Measurements from ENCODE around the gene NISCH. TPM values are rescaled to one million over a fixed set of nuclear protein-coding genes. Genes with fewer than 3 reads are reported as not detected.
A peak's percentile ranks its signal among the peaks of the same experiment; 100 is the strongest.

The NISCH gene
- total RNA-seq, 2 donors from 2014 or later, result 80.2 to 81.7 TPM

- no peak for ATAC-seq (replicated peaks in 1 of 2)
- H3K4me1 Mint-ChIP-seq (ENCODE audit: low read depth), result no peaks in the 10 kb centered on the region
- no peak overlapping the region for H3K27ac Mint-ChIP-seq
- no peaks in the 10 kb centered on the region for H3K9me3 Mint-ChIP-seq
- no peak overlapping the region for H3K4me3 Mint-ChIP-seq
- H3K36me3 Mint-ChIP-seq (ENCODE audit: insufficient read depth in 2 of 2), result peaks cover 0 to 9% of the 10 kb centered on the region in 2 donors
- DNase-seq, result no peak
- H3K27me3 Mint-ChIP-seq (ENCODE audit: low read depth), result no peaks in the 10 kb centered on the region
These were observed 22.3 kb downstream of the NISCH start for GRCh38 chr3:52477796-52478095.

- no peak for DNase-seq
- Mint-ChIP-seq H3K27me3 (ENCODE audit: low read depth) (no peaks in the 10 kb centered on the region), H3K36me3 (ENCODE audit: insufficient read depth in 2 of 2) (peaks cover 0 to 6% of the 10 kb centered on the region in 2 donors), H3K9me3 (no peaks in the 10 kb centered on the region), H3K27ac (no peak overlapping the region), H3K4me1 (ENCODE audit: low read depth) (no peaks in the 10 kb centered on the region), H3K4me3 (no peak overlapping the region)
- no peak for ATAC-seq (replicated peaks in 1 of 2)
These were observed 23.9 kb downstream of the NISCH start for GRCh38 chr3:52479037-52479876.

- Mint-ChIP-seq H3K9me3 (no peaks in the 10 kb centered on the region), H3K4me3 (no peak overlapping the region), H3K27me3 (ENCODE audit: low read depth) (no peaks in the 10 kb centered on the region), H3K36me3 (ENCODE audit: insufficient read depth in 2 of 2) (peaks cover 0 to 6% of the 10 kb centered on the region in 2 donors), H3K27ac (no peak overlapping the region), H3K4me1 (ENCODE audit: low read depth) (no peaks in the 10 kb centered on the region)
- no peak for DNase-seq
- ATAC-seq (replicated peaks in 1 of 2), result no peak
These were observed 24.6 kb downstream of the NISCH start for GRCh38 chr3:52479877-52480575.

- Mint-ChIP-seq H3K4me1 (ENCODE audit: low read depth) (no peaks in the 10 kb centered on the region), H3K27ac (no peak overlapping the region), H3K36me3 (ENCODE audit: insufficient read depth in 2 of 2) (peaks cover 0 to 4% of the 10 kb centered on the region in 2 donors), H3K4me3 (no peak overlapping the region), H3K9me3 (no peaks in the 10 kb centered on the region), H3K27me3 (ENCODE audit: low read depth) (no peaks in the 10 kb centered on the region)
- ATAC-seq (replicated peaks in 1 of 2) (no peak), DNase-seq (no peak)
These were observed 25.6 kb downstream of the NISCH start for GRCh38 chr3:52480768-52481715.

- DNase-seq, result peak in 1 of 2 donors; percentile 10
- H3K36me3 Mint-ChIP-seq (ENCODE audit: insufficient read depth in 2 of 2), result peaks cover 0 to 4% of the 10 kb centered on the region in 2 donors
- no peaks in the 10 kb centered on the region for H3K9me3 Mint-ChIP-seq
- H3K27me3 Mint-ChIP-seq (ENCODE audit: low read depth), result no peaks in the 10 kb centered on the region
- no peak overlapping the region for H3K27ac Mint-ChIP-seq
- no peak for ATAC-seq (replicated peaks in 1 of 2)
- H3K4me1 Mint-ChIP-seq (ENCODE audit: low read depth), result no peaks in the 10 kb centered on the region
- no peak overlapping the region for H3K4me3 Mint-ChIP-seq
These were observed 26.6 kb downstream of the NISCH start for GRCh38 chr3:52481819-52482521.

- no peak overlapping the region for H3K27ac Mint-ChIP-seq
- H3K36me3 Mint-ChIP-seq (ENCODE audit: insufficient read depth in 2 of 2), result peaks cover 0 to 2% of the 10 kb centered on the region in 2 donors
- H3K4me1 Mint-ChIP-seq (ENCODE audit: low read depth), result no peaks in the 10 kb centered on the region
- H3K27me3 Mint-ChIP-seq (ENCODE audit: low read depth), result no peaks in the 10 kb centered on the region
- H3K4me3 Mint-ChIP-seq, result no peak overlapping the region
- no peak for ATAC-seq (replicated peaks in 1 of 2)
- no peaks in the 10 kb centered on the region for H3K9me3 Mint-ChIP-seq
- no peak for DNase-seq
These were observed 27.7 kb downstream of the NISCH start for GRCh38 chr3:52483081-52483480.

GRCh38 chr3:52483577-52484381 lies 28.4 kb downstream of the NISCH start:
- H3K4me1 Mint-ChIP-seq (ENCODE audit: low read depth), result no peaks in the 10 kb centered on the region
- no peaks in the 10 kb centered on the region for H3K27me3 Mint-ChIP-seq (ENCODE audit: low read depth)
- ATAC-seq (replicated peaks in 1 of 2), result no peak
- no peak overlapping the region for H3K4me3 Mint-ChIP-seq
- no peak for DNase-seq
- no peak overlapping the region for H3K27ac Mint-ChIP-seq
- H3K9me3 Mint-ChIP-seq, result no peaks in the 10 kb centered on the region
- H3K36me3 Mint-ChIP-seq (ENCODE audit: insufficient read depth in 2 of 2), result peaks cover 0 to 2% of the 10 kb centered on the region in 2 donors

- no peaks in the 10 kb centered on the region for H3K4me1 Mint-ChIP-seq (ENCODE audit: low read depth)
- H3K4me3 Mint-ChIP-seq, result no peak overlapping the region
- DNase-seq, result no peak
- H3K27ac Mint-ChIP-seq, result peak overlapping the region; percentile 23
- H3K9me3 Mint-ChIP-seq, result no peaks in the 10 kb centered on the region
- no peak for ATAC-seq (replicated peaks in 1 of 2)
- no peaks in the 10 kb centered on the region for H3K27me3 Mint-ChIP-seq (ENCODE audit: low read depth)
- no peaks in the 10 kb centered on the region for H3K36me3 Mint-ChIP-seq (ENCODE audit: insufficient read depth in 2 of 2)
These were observed 29.5 kb downstream of the NISCH start for GRCh38 chr3:52484680-52485461.

- H3K4me3 Mint-ChIP-seq, result no peak overlapping the region
- H3K9me3 Mint-ChIP-seq, result no peaks in the 10 kb centered on the region
- H3K27me3 Mint-ChIP-seq (ENCODE audit: low read depth), result no peaks in the 10 kb centered on the region
- H3K27ac Mint-ChIP-seq, result no peak overlapping the region
- no peaks in the 10 kb centered on the region for H3K4me1 Mint-ChIP-seq (ENCODE audit: low read depth)
- H3K36me3 Mint-ChIP-seq (ENCODE audit: insufficient read depth in 2 of 2), result no peaks in the 10 kb centered on the region
- DNase-seq (no peak), ATAC-seq (replicated peaks in 1 of 2) (no peak)
These were observed 31.8 kb downstream of the NISCH start for GRCh38 chr3:52487050-52487787.

GRCh38 chr3:52487788-52488691 lies 32.6 kb downstream of the NISCH start:
- no peaks in the 10 kb centered on the region for H3K36me3 Mint-ChIP-seq (ENCODE audit: insufficient read depth in 2 of 2)
- no peak overlapping the region for H3K27ac Mint-ChIP-seq
- no peaks in the 10 kb centered on the region for H3K4me1 Mint-ChIP-seq (ENCODE audit: low read depth)

More at GRCh38 chr3:52487788-52488691, 32.6 kb downstream of the NISCH start:
- no peaks in the 10 kb centered on the region for H3K27me3 Mint-ChIP-seq (ENCODE audit: low read depth)
- H3K4me3 Mint-ChIP-seq, result no peak overlapping the region
- no peaks in the 10 kb centered on the region for H3K9me3 Mint-ChIP-seq
- no peak for ATAC-seq (replicated peaks in 1 of 2)
- DNase-seq, result no peak
